Activated CD4-positive, alpha-beta T cell treated with anti-CD3 and anti-CD28 coated beads, Interleukin-2, amount 50 U/mL, for 24 hours (primary cell): ENCODE data around the gene GLI3.

Experiments
- DNase-seq, 2 donors: peaks; one replicate each; pipeline ENCODE4 v3.0.0-alpha.2; 2020; ENCODE audit warnings: low read depth in 1 of 2, low spot score in 1 of 2

GLI3 gene

DNA sequence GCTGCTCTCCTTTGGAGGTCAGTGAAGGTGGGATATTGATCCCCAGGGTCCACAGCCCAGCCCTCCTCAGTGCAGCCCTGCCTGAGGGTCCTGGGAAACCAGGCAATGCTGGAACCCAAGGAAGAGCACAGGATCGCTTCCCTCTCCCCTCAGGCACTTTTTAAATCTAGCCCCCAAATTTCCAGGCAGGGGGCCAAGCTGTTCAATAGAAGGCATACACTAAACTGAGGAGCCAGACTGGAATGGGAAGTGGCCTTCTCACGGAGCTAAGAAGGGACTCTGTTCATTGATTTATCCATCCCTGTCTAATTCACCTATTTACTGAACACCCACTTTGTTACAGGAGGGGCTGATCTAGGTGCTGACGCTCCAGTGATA is 60.3 kb downstream of the GLI3 start:
- DNase-seq, result no peak

- no peak for DNase-seq
Measured at GRCh38 chr7:42175834-42176723, 60.9 kb downstream of the GLI3 start.

- no peak for DNase-seq
Measured at GRCh38 chr7:42174391-42174912, 62.6 kb downstream of the GLI3 start.

DNA sequence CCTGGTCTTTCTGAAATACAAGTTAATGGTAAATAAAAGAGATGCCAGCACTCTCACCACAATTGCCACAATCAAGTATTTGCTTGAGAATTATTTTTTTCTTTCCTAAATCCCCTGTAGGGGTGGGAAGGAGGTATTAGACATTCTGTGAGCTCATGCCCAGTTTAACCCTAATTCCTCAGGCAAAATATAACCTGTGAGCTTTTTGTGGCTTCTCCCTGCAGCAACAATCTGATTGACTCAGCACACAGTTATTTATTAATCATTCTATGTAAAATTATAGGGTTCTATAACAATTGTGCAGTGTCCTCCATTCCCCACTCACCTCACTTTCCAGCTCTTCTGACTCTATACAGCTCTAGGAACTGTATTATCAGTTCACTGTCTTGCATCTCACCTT is 66.3 kb downstream of the GLI3 start:
- no peak for DNase-seq

DNA sequence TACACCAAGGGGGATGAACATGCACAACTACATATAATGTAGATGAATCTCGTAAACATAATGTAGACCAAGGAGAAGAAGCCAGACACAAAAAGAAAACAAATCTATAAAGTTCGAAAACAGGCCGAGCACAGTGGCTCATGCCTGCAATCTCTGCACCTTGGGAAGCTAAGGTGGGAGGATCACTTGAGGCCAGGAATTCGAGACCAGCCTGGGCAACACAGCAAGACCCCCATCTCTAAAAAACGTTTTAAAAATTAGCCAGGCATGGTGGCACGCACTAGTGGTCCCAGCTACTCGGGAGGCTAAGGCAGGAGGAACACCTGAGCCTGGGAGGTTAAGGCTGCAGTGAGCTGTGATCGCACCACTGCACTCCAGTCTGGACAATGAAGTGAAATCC is 68.5 kb downstream of the GLI3 start:
- no peak for DNase-seq

GRCh38 chr7:42167631-42168236 is 69.3 kb downstream of the GLI3 start:
- no peak for DNase-seq

GRCh38 chr7:42167206-42167605 is 69.8 kb downstream of the GLI3 start:
- DNase-seq, result no peak

DNA sequence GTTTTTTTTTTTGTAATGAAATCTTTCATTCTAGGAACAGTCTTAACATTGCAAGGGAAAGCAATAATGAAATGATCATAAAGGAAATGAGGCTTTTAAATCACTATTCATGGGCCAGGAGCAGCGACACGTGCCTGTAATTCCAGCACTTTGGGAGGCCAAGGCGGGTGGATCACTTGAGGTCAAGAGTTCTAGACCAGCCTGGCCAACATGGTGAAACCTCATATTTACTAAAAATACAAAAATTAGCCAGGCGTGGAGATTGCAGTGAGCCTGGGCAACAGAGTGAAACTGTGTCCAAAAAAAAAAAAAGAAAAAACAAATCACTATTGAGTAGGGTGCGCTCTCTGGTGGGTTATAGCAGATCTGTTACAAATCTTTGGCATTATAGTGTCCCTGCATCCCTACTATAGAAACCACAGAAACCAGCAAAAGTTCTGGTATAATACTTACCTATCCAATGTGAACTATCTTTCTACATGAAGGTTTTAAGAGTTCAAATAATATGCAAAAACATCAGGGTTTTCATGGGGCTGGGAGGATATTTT is 72.1 kb downstream of the GLI3 start:
- no peak for DNase-seq

DNA sequence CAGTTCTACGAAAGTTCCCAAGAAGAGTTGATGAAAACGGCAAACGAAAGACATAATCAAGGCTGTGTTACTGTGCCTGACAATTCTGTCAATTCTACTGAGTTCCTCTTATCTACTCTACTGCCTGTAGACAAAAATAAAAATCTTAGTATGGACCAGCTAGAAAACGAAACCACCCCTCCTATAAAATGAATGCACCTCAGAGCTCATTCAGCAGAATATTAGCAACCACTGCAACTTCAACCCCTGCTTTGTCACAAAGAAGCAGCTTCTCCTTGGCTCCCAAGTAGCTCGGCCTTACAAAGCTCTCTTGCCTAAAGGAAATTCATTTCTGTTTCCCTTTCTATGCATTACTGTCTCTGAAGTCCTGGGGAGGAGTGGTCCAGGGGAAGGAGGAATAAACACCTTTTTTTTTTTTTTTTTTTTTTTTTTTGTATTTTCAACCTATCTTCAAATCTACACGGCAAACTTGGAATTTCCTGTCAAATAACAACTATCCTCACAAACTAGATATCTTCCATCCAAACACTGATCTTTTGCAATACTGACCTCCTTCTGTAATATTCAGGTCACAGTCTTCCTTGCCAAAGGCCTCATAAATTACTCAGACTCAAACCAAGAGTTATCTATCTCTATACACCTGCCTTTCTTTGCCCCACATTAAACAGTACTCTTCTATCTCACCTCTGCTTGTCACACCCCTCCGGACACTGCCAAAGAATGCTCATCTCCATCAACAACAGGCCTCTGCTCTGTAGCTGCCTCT is 74.3 kb downstream of the GLI3 start:
- DNase-seq, result no peak

DNA sequence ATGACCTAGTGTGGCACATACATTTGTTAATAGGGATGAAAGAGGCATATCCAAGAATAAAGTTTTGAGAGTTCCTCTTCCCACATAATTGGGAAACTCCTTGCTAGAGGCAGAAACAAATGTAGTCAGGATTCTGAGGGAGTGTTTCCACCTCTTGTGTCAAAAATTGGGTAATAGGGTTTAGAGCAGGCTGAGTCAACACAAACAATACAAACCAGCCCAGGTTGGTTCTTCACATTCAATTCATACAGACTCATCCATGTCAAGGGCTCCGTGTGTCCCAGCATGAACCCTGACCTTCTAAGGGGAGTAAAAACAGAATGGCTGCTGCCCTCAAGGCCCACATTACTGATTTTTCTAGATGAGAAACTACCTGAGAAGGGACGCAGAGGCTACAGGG is 75.3 kb downstream of the GLI3 start:
- no peak for DNase-seq

GRCh38 chr7:42161110-42161509 is 75.9 kb downstream of the GLI3 start:
- no peak for DNase-seq

DNA sequence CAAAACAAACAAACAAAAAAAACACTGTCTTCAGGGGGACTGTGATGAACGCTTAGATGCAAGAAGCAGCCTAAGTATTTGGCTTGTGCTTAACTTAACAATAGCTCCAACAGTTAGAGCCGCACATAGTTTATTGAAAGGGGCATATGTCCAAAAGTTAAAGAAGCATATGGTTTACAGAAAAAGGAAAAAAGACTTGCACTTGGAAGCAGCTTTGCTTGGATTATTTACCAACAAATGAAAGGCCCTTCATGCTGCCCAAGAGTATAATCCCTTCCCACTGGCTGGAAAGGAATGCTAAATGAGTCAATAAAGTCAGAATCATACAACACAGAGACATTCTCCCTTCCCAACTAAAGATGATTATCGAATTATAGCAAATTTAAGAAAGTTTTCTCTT is 77.9 kb downstream of the GLI3 start:
- no peak for DNase-seq

- DNase-seq, result no peak
Measured at GRCh38 chr7:42156967-42157721, 79.9 kb downstream of the GLI3 start.

- DNase-seq, result no peak
Measured at GRCh38 chr7:42156291-42156865, 80.6 kb downstream of the GLI3 start.

DNA sequence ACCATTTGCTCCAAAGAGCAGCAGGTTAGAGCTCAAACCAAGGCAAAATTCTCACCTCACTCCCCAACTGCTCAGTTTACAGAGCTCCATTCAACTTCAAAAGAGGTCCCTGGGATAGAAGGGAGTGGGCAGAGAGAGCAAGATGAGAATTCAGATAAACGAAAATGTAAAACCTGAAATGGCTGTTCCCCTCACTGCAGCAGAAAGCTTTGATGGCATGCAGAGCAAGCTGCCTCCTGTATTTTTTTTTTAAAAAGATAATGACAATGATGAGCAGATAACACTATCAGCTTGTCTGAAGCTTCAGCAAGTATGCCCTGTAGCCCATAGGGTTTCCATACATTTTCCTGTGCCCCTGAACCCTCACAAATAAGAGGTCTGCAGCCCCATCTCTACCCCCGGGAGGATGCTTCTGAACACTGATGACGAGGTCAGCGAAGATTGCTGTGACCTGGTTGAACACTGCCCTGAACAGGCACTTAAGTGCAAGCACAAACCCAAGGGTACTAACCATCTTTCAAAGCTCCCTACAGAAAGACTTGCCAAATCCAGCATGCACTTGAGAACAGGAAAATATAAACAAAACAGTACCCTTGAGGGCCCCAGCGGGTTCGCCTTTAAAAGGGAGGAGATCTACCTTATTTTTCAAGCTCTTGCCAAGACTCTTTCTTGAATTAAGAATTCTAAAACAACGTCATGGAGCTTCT is 81.3 kb downstream of the GLI3 start:
- DNase-seq, result no peak

GRCh38 chr7:42154173-42154572 is 82.8 kb downstream of the GLI3 start:
- no peak for DNase-seq

- DNase-seq, result no peak
Measured at GRCh38 chr7:42152329-42153205, 84.4 kb downstream of the GLI3 start.

DNA sequence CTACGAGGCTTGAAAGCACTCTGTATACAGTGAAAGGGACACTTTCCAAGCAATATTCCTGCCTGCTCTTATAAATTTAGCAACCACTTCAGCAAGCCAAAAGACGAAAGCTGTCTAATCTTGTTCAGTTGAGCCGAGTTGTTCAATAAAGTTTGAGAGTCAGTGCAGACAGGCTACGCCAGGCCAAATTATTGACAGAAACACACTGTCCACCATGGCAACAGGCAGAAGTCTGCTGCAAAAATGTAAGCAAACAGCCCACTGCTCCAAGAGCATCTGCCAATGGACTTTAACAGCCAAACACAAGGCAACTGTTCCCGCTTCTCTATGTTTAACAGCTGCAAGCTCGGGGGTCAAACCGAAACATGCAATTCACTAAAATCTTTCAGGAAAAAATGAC is 85.7 kb downstream of the GLI3 start:
- DNase-seq, result no peak

DNA sequence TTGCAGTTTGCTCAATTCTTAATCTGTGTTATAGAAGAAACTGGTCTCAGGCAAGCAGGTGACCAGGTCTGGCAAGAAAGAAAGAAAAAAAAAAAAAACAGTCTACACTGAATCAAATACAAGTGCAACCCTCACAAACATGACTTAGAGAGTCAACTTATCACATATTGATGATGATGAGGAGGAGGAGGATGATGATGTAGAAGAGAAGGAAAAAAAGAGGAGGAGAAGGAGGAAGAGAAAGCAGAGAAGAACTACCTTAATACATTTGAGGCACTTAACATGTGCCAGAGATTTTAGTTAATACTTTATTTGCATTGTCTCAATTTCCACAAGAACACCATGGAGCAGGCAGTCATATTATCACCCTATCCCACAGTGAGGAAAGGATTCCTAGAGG is 91.5 kb downstream of the GLI3 start:
- DNase-seq, result no peak
